GM12878 (cell line): ENCODE results near the gene A1BG.

Experiments
- BCL3 ChIP-seq: IDR thresholded peaks from 2 replicates; pipeline ENCODE4 v1.6.1; 2011; ENCODE audit warnings: borderline replicate concordance, low read depth, mild to moderate bottlenecking, moderate library complexity, low read length; ENCODE audit not compliant: insufficient read depth, poor library complexity, severe bottlenecking
- CBX3 ChIP-seq: fragments of 200-600 bp; sonication (generic); IDR thresholded peaks from 2 replicates; pipeline ENCODE4 v1.6.1; 2016; ENCODE audit warnings: low read depth, borderline replicate concordance
- CTCF ChIP-seq, 3 experiments: IDR thresholded peaks in 2 of 3; conservative IDR thresholded peaks in 1 of 3; 2 replicates each; pipeline ENCODE4 v1.5.1; 2011; ENCODE audit warnings: low read depth in 3 of 3, low read length in 3 of 3, mild to moderate bottlenecking in 3 of 3, control low read depth in 2 of 3, moderate library complexity in 2 of 3, inconsistent platforms in 1 of 3, mixed read lengths in 1 of 3; ENCODE audit not compliant: control insufficient read depth in 2 of 3, insufficient read depth in 1 of 3; ENCODE audit errors: extremely low read depth in 1 of 3
- DPF2 ChIP-seq: fragments of 450-650 bp; IDR thresholded peaks from 2 replicates; pipeline ENCODE4 v1.6.1; 2017; ENCODE audit warnings: mild to moderate bottlenecking
- EP300 ChIP-seq, 2 experiments: fragments of 150-350 bp in 1 of 2; IDR thresholded peaks; 2 replicates each; pipeline ENCODE4 v1.6.1; 2011 to 2012; ENCODE audit warnings: low read depth in 2 of 2, low read length in 2 of 2, borderline replicate concordance in 1 of 2, improper control_type of control experiment in 1 of 2, inconsistent platforms in 1 of 2; ENCODE audit not compliant: control insufficient read depth in 1 of 2
- MAX ChIP-seq: IDR thresholded peaks from 2 replicates; pipeline ENCODE4 v1.6.1; 2012; ENCODE audit warnings: low read depth, low read length, improper control_type of control experiment
- MYC ChIP-seq: IDR thresholded peaks from 2 replicates; pipeline ENCODE4 v1.6.1; 2011; ENCODE audit warnings: mild to moderate bottlenecking, low read length, moderate library complexity, inconsistent platforms; ENCODE audit not compliant: insufficient read depth, insufficient replicate concordance, insufficient read length, severe bottlenecking
- NFIC ChIP-seq: IDR thresholded peaks from 2 replicates; pipeline ENCODE4 v1.6.1; 2012; ENCODE audit warnings: low read depth, mild to moderate bottlenecking, inconsistent platforms, low read length, moderate library complexity
- TF ChIP-seq, protein P1 (sequence below): fragments of 450-650 bp; formaldehyde crosslinking; IDR thresholded peaks from 2 replicates; pipeline ENCODE4 v1.4.0; 2022; ENCODE audit warnings: mild to moderate bottlenecking, moderate library complexity

DNA sequence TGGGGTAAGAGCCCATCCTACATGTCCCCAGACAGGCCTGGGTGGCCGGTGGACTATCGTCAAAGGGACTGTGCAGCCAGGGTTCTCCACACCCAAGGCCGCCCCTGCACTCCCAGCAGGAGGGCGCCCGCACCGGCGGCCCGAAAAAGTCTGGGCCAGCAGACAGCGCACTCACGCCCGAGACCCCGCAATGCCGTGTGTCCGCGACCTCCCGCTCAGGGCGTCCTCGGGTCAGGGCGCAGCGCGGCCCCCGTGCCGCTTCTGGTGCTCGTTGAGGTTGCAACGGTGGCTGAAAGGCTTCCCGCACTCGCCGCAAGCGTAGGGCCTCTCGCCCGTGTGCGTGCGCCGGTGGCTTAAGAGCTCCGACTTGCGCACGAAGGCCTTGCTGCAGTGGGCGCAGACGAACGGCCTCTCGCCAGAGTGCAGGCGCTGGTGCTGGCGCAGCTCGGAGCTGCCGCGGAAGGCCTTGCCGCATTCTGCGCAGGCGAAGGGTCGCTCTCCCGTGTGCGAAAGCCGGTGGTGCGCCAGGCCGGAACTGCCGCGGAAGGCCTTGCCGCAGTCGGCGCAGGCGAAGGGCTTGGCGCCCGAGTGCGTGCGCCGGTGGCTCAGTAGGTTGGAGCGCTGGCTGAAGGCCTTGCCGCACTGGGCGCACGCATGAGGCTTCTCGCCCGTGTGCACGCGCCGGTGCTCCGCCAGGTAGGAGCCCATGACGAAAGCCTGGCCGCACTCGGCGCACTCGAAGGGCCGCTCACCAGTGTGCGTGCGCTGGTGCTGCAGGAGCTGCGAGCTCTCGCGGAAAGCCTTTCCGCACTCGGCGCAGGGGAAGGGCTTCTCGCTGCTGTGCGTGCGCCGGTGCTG, 2.8 kb upstream of the A1BG start:
- TF ChIP-seq BCL3, result no peak
- TF ChIP-seq CTCF (IDR thresholded peaks at IDR 0.05 in 2 of 3, conservative IDR thresholded peaks at IDR 0.05 in 1 of 3; ENCODE audit: control insufficient read depth in 2 of 3, extremely low read depth in 1 of 3, insufficient read depth in 1 of 3, low read depth in 3 of 3, low read length in 3 of 3), result no peak
- TF ChIP-seq EP300 (IDR thresholded peaks at IDR 0.05; ENCODE audit: borderline replicate concordance in 1 of 2, control insufficient read depth in 1 of 2, low read depth in 2 of 2, low read length in 2 of 2), result no peak
- no peak for TF ChIP-seq MYC
- no peak for TF ChIP-seq NFIC
- no peak for TF ChIP-seq DPF2
- TF ChIP-seq MAX, result no peak
- TF ChIP-seq, protein P1, sequence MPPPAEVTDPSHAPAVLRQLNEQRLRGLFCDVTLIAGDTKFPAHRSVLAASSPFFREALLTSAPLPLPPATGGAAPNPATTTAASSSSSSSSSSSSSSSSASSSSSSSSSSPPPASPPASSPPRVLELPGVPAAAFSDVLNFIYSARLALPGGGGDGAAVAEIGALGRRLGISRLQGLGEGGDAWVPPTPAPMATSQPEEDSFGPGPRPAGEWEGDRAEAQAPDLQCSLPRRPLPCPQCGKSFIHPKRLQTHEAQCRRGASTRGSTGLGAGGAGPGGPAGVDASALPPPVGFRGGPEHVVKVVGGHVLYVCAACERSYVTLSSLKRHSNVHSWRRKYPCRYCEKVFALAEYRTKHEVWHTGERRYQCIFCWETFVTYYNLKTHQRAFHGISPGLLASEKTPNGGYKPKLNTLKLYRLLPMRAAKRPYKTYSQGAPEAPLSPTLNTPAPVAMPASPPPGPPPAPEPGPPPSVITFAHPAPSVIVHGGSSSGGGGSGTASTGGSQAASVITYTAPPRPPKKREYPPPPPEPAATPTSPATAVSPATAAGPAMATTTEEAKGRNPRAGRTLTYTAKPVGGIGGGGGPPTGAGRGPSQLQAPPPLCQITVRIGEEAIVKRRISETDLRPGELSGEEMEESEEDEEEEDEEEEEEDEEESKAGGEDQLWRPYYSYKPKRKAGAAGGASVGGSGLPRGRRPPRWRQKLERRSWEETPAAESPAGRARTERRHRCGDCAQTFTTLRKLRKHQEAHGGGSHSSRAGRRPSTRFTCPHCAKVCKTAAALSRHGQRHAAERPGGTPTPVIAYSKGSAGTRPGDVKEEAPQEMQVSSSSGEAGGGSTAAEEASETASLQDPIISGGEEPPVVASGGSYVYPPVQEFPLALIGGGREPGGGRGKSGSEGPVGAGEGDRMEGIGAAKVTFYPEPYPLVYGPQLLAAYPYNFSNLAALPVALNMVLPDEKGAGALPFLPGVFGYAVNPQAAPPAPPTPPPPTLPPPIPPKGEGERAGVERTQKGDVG (CRISPR knock-in tag), result no peak
- no peak for TF ChIP-seq CBX3
